Stimulated activated CD8-positive, alpha-beta memory T cell treated with anti-CD3 and anti-CD28 coated beads, Interleukin-12 subunit alpha, Interleukin-12 subunit beta, amount 100 ng/mL, for 1 hour (primary cell): ENCODE measurements around the gene LRCH1.

Experiments
- DNase-seq: peaks from one replicate; pipeline ENCODE4 v3.0.0-alpha.2; 2020; ENCODE audit warnings: low read depth

Gene LRCH1

GRCh38 chr13:46639033-46639981 lies 86.3 kb downstream of the LRCH1 start:
- no peak for DNase-seq

- DNase-seq: no peak
Observed at GRCh38 chr13:46640843-46641242, 87.9 kb downstream of the LRCH1 start.

GRCh38 chr13:46641274-46642081 lies 88.5 kb downstream of the LRCH1 start:
- no peak for DNase-seq

- no peak for DNase-seq
Observed at GRCh38 chr13:46642254-46642653, 89.3 kb downstream of the LRCH1 start.

- no peak for DNase-seq
Observed at GRCh38 chr13:46643165-46643777, 90.3 kb downstream of the LRCH1 start.

- no peak for DNase-seq
Observed at GRCh38 chr13:46644816-46645215, 91.8 kb downstream of the LRCH1 start.

GRCh38 chr13:46647512-46648065 lies 94.6 kb downstream of the LRCH1 start:
- DNase-seq: no peak

- DNase-seq: no peak
Observed at GRCh38 chr13:46648166-46648607, 95.2 kb downstream of the LRCH1 start.

- DNase-seq: no peak
Observed at GRCh38 chr13:46649816-46650215, 96.8 kb downstream of the LRCH1 start.

GRCh38 chr13:46654951-46655350 lies 102.0 kb downstream of the LRCH1 start:
- DNase-seq: no peak

- DNase-seq: no peak
Observed at GRCh38 chr13:46655377-46656180, 102.6 kb downstream of the LRCH1 start.

- DNase-seq: no peak
Observed at GRCh38 chr13:46656786-46657185, 103.8 kb downstream of the LRCH1 start.

- DNase-seq: no peak
Observed at GRCh38 chr13:46659413-46660065, 106.6 kb downstream of the LRCH1 start.

- DNase-seq: no peak
Observed at GRCh38 chr13:46660416-46660815, 107.4 kb downstream of the LRCH1 start.

GRCh38 chr13:46660857-46661256 lies 107.9 kb downstream of the LRCH1 start:
- no peak for DNase-seq

- no peak for DNase-seq
Observed at GRCh38 chr13:46662690-46663089, 109.7 kb downstream of the LRCH1 start.

- no peak for DNase-seq
Observed at GRCh38 chr13:46663206-46664037, 110.5 kb downstream of the LRCH1 start.

- no peak for DNase-seq
Observed at GRCh38 chr13:46664195-46664594, 111.2 kb downstream of the LRCH1 start.

GRCh38 chr13:46665248-46665632 lies 112.3 kb downstream of the LRCH1 start:
- no peak for DNase-seq
